ENCODE data around the gene CCDC17.
A peak's percentile ranks its signal among the peaks of the same experiment; 100 is the strongest.

GRCh38 chr1:45643978-45644377, 20.1 kb upstream of the CCDC17 start:
- TF ChIP-seq CTCF (IDR thresholded peaks at IDR 0.05) (peak in 3 of 4 donors; percentile 25 to 34 (median 30)), POLR2A (IDR thresholded peaks at IDR 0.05) (no peak)

Data from right lobe of liver (tissue), 4 donors.